Sigmoid colon (tissue), 4 donors: Measurements from ENCODE around the gene ABHD16B.

ENCODE experiments used
- EP300 ChIP-seq, 4 donors: sonication (generic); formaldehyde crosslinking; IDR thresholded peaks; one replicate each; pipeline ENCODE4 v1.6.1; 2017; ENCODE audit warnings: antibody characterized with exemption in 4 of 4
- POLR2A ChIP-seq, 2 donors: fragments of 450-650 bp; IDR thresholded peaks; one replicate each; pipeline ENCODE4 v1.6.1; 2016; ENCODE audit warnings: antibody characterized with exemption in 2 of 2, mild to moderate bottlenecking in 2 of 2, moderate library complexity in 2 of 2
- POLR2AphosphoS5 ChIP-seq, 4 donors: sonication (generic); formaldehyde crosslinking; IDR thresholded peaks; one replicate each; pipeline ENCODE4 v1.6.1; 2017; ENCODE audit warnings: antibody characterized with exemption in 4 of 4
- TF ChIP-seq, protein P1 (sequence below), 4 experiments: fragments of 450-650 bp in 3 of 4; fragments of 200-600 bp in 1 of 4; IDR thresholded peaks; one replicate each; pipeline ENCODE4 v1.5.1; 2016 to 2019; ENCODE audit warnings: antibody characterized with exemption in 4 of 4, mild to moderate bottlenecking in 3 of 4, moderate library complexity in 2 of 4

DNA sequence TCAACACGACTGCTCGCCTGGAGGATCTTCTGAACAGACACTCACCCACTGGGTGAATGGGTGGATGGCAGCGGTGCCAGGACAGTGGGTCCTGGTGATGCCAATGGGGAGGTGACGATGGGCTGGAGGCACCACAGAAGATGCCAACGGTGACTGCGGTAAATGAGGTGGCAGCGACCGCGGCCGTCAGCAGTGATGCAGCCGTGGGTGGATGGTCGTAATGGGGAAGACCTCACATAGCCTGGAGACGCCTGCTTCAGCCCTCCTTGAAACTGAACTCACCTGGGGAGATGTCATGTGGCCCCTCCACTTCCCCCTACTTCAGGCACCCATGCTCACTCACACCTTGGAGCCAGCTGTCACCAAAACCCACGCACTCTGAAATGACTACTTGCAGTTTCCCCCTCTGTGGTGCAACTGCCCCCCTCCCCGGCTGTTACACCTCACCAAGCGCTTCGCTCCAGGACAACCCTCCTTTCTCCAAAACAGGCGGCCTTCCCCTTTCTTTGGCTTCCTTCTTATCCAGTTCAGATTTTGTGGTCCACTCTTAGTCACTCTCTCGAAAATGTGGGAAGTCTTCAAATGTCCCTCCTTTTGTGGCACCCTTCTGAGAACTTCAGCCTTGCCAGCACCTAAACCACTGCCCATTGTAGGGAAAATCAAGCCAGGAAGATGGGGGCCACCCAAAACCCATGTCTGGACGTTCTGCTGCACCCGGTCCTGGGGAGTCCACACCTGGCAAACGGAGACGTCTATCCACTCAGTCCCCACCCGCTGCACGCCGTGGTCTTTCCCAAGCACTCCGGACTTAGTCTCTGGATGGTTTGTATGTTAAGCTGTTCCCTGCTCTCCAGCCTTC, 10.4 kb upstream of the ABHD16B start:
- TF ChIP-seq POLR2AphosphoS5 (IDR thresholded peaks at IDR 0.05) (no peak), POLR2A (IDR thresholded peaks at IDR 0.05) (no peak), EP300 (IDR thresholded peaks at IDR 0.05) (no peak)
- TF ChIP-seq, protein P1, sequence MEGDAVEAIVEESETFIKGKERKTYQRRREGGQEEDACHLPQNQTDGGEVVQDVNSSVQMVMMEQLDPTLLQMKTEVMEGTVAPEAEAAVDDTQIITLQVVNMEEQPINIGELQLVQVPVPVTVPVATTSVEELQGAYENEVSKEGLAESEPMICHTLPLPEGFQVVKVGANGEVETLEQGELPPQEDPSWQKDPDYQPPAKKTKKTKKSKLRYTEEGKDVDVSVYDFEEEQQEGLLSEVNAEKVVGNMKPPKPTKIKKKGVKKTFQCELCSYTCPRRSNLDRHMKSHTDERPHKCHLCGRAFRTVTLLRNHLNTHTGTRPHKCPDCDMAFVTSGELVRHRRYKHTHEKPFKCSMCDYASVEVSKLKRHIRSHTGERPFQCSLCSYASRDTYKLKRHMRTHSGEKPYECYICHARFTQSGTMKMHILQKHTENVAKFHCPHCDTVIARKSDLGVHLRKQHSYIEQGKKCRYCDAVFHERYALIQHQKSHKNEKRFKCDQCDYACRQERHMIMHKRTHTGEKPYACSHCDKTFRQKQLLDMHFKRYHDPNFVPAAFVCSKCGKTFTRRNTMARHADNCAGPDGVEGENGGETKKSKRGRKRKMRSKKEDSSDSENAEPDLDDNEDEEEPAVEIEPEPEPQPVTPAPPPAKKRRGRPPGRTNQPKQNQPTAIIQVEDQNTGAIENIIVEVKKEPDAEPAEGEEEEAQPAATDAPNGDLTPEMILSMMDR (IDR thresholded peaks at IDR 0.05), result no peak
